NCI-H2171 (cell line): ENCODE measurements around the gene PPARGC1A.

Experiments used
- DNase-seq: peaks from one replicate; lab custom pipeline; 2025; lab: John Stamatoyannopoulos, UW

The PPARGC1A gene

GRCh38 chr4:23878912-23879732 is 10.7 kb downstream of the PPARGC1A start:
- no peak for DNase-seq

- no peak for DNase-seq
Observed at GRCh38 chr4:23878246-23878891, 11.5 kb downstream of the PPARGC1A start.

GRCh38 chr4:23877758-23878229 is 12.1 kb downstream of the PPARGC1A start:
- DNase-seq = no peak

GRCh38 chr4:23876418-23877089 is 13.3 kb downstream of the PPARGC1A start:
- DNase-seq = no peak

- no peak for DNase-seq
Observed at GRCh38 chr4:23875317-23875716, 14.5 kb downstream of the PPARGC1A start.

GRCh38 chr4:23874536-23874901 is 15.3 kb downstream of the PPARGC1A start:
- no peak for DNase-seq

- no peak for DNase-seq
Observed at GRCh38 chr4:23873717-23874535, 15.9 kb downstream of the PPARGC1A start.

- no peak for DNase-seq
Observed at GRCh38 chr4:23871426-23871825, 18.4 kb downstream of the PPARGC1A start.

- no peak for DNase-seq
Observed at GRCh38 chr4:23866450-23867075, 23.3 kb downstream of the PPARGC1A start.

- DNase-seq = no peak
Observed at GRCh38 chr4:23861897-23862296, 27.9 kb downstream of the PPARGC1A start.

GRCh38 chr4:23860919-23861318 is 28.9 kb downstream of the PPARGC1A start:
- no peak for DNase-seq

GRCh38 chr4:23857367-23857959 is 32.4 kb downstream of the PPARGC1A start:
- no peak for DNase-seq

- no peak for DNase-seq
Observed at GRCh38 chr4:23856630-23857029, 33.2 kb downstream of the PPARGC1A start.

- DNase-seq = no peak
Observed at GRCh38 chr4:23855912-23856605, 33.8 kb downstream of the PPARGC1A start.

GRCh38 chr4:23853986-23854660 is 35.7 kb downstream of the PPARGC1A start:
- DNase-seq = no peak

GRCh38 chr4:23851464-23851863 is 38.4 kb downstream of the PPARGC1A start:
- no peak for DNase-seq

- DNase-seq = no peak
Observed at GRCh38 chr4:23847158-23847557, 42.7 kb downstream of the PPARGC1A start.

- no peak for DNase-seq
Observed at GRCh38 chr4:23844961-23845360, 44.9 kb downstream of the PPARGC1A start.

- DNase-seq = no peak
Observed at GRCh38 chr4:23839279-23839678, 50.6 kb downstream of the PPARGC1A start.

GRCh38 chr4:23838607-23839006 is 51.2 kb downstream of the PPARGC1A start:
- no peak for DNase-seq
